BLaER1 treated with 17β-estradiol and CSF1 and Interleukin-3, amounts not matched to agents 10 nM and 100 nM (cell line): ENCODE results near the gene SIPA1L3.
"Not testable (repeated sequence)": the region's sequence is repeated elsewhere in the genome, so short reads cannot be mapped to it uniquely, and the experiment has no call there.

Experiments
- H3K27ac ChIP-seq, 11 experiments: shearing (Covaris generic); formaldehyde crosslinking; 2 replicates each; pipeline ENCODE4 v1.8.1; 2022
- H3K27me3 ChIP-seq, 11 experiments: shearing (Covaris generic); formaldehyde crosslinking; 2 replicates each; pipeline ENCODE4 v1.8.1; 2022
- H3K36me3 ChIP-seq, 11 experiments: shearing (Covaris generic); formaldehyde crosslinking; 2 replicates each; pipeline ENCODE4 v1.8.1; 2022
- H3K4me1 ChIP-seq, 10 experiments: shearing (Covaris generic); formaldehyde crosslinking; 2 replicates each; pipeline ENCODE4 v1.8.1; 2022
- H3K4me2 ChIP-seq, 11 experiments: shearing (Covaris generic); formaldehyde crosslinking; 2 replicates each; pipeline ENCODE4 v1.8.1; 2022
- H3K4me3 ChIP-seq, 10 experiments: shearing (Covaris generic); formaldehyde crosslinking; 2 replicates each; pipeline ENCODE4 v1.8.1; 2022
- H3K9ac ChIP-seq, 11 experiments: shearing (Covaris generic); formaldehyde crosslinking; 2 replicates each; pipeline ENCODE4 v1.8.1; 2022
- H3K9me3 ChIP-seq, 11 experiments: shearing (Covaris generic); formaldehyde crosslinking; replicated peaks in 1 of 11; 2 replicates each; pipeline ENCODE4 v1.8.1; 2022
- H4K20me1 ChIP-seq, 11 experiments: shearing (Covaris generic); formaldehyde crosslinking; 2 replicates each; pipeline ENCODE4 v1.8.1; 2022
- Cebpa-rat ChIP-seq, 11 experiments: shearing (Covaris generic); IDR thresholded peaks; 2 replicates each; pipeline ENCODE4 v1.8.1; 2022

SIPA1L3 gene

DNA sequence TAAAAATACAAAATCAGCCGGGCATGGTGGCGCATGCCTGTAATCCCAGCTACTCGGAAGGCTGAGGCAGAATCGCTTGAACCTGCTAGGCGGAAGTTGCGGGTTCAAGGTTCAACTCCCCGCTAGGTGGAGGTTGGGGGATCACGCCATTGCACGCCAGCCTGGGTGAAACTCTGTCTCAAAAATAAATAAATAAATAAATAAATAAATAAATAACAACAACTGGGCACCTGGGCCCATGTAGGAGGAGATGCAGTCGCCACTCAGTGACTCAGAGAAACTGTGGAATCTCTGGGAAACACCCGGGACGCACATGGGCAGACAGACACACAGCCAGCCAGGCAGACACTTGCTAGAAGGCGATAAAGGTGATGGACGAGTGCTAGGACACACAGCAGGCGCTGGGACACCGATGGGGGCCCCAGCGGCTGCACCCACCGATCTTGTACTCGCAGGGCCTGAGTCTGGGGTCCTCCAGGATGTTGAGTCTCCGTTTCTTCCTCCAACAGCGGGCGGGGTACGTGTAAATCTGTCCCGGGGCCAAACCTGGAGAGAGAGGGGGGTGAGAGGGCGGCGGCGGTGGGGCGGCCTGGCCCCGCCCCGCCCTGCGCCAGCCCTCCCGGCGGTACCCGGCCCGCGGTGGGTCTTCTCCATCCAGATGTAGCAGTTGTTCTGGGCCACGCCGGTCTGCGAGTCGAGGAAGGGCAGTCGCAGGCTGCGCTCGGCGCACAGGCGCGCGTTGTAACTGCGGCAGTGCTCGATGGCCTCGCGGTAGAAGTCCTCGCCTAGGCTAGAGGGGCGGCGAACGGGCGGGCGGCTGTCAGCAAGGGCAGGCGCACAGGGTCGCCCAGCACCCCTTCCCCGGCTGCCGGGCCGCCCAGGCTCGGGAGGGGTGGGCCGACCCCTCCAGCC, 315.2 kb downstream of the SIPA1L3 start:
- no peak overlapping the region for H3K4me3 ChIP-seq
- no peak overlapping the region for H3K4me2 ChIP-seq
- no peaks in the 10 kb centered on the region for H3K9me3 ChIP-seq
- H4K20me1 ChIP-seq = peaks cover 0 to 15% (median 0%) of the 10 kb centered on the region in 11 experiments; a peak in 3 of 22 replicates
- TF ChIP-seq Cebpa-rat (IDR thresholded peaks at IDR 0.05) = no peak
- H3K4me1 ChIP-seq = peaks cover 3 to 25% (median 19%) of the 10 kb centered on the region in 10 experiments; a peak in 17 of 20 replicates
- H3K9ac ChIP-seq = no peak overlapping the region
- H3K27me3 ChIP-seq = peaks cover 0 to 15% (median 8%) of the 10 kb centered on the region in 11 experiments; a peak in 11 of 22 replicates
- peaks cover 0 to 15% (median 8%) of the 10 kb centered on the region in 11 experiments; a peak in 9 of 22 replicates for H3K36me3 ChIP-seq
- no peak overlapping the region for H3K27ac ChIP-seq

DNA sequence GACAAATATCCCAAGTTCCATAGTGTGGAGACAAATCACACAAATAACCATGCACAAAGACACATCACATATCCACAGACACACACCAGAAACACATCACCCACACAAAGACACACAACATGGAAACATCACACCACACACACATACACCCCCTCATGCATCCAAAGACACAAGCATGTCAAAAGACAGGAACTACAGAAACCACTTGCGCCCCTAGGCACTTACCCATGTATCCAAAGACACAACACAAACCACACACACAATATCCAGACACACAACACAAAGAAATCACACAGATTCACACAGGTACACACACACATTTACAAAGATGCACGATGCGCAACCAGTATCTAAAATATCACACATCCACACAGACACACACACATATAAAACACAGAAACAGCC, 316.1 kb downstream of the SIPA1L3 start:
- Histone ChIP-seq H3K27ac (no peak overlapping the region), H3K4me3 (peak overlapping the region in 7 of 10 experiments; percentile 57 to 75 (median 67); a peak in 8 of 20 replicates), H3K4me2 (peak overlapping the region in 10 of 11 experiments; percentile 75 to 96 (median 89); a peak in 20 of 22 replicates), H3K36me3 (peaks cover 0 to 13% (median 7%) of the 10 kb centered on the region in 11 experiments; a peak in 9 of 22 replicates), H3K27me3 (peaks cover 8 to 24% (median 18%) of the 10 kb centered on the region in 11 experiments; a peak in 20 of 22 replicates), H3K9me3 (no peaks in the 10 kb centered on the region), H3K4me1 (peaks cover 3 to 34% (median 28%) of the 10 kb centered on the region in 10 experiments; a peak in 17 of 20 replicates), H4K20me1 (peaks cover 0 to 22% (median 0%) of the 10 kb centered on the region in 11 experiments; a peak in 4 of 22 replicates), H3K9ac (peak overlapping the region in 5 of 11 experiments; percentile 64 to 74 (median 70); a peak in 6 of 22 replicates)
- TF ChIP-seq Cebpa-rat (IDR thresholded peaks at IDR 0.05) = no peak

DNA sequence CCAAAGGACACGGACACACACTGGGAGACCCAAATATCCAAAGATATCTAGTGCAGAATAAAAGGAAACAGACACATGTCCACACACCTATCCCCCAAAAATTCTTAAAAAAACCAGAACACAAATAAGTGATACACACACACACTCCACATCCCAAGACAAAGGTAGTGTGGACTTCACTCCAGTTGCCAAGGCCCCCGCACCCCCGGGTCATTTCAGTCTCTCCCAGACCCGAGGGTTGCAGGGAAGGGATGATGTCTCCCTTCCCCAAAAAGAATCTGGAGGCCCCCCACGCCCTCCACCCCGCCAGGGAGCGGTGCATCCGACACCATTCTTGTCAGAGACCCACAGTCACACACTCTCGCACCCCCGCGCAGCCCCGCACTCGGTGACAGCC, 316.6 kb downstream of the SIPA1L3 start:
- Histone ChIP-seq H3K36me3 (peaks cover 0 to 8% (median 2%) of the 10 kb centered on the region in 11 experiments; a peak in 5 of 22 replicates), H3K9ac (peak overlapping the region; percentile 40 to 74 (median 67); a peak in 20 of 22 replicates), H3K4me3 (peak overlapping the region; percentile 57 to 75 (median 66)), H4K20me1 (peaks cover 0 to 22% (median 0%) of the 10 kb centered on the region in 11 experiments; a peak in 4 of 22 replicates), H3K27me3 (peaks cover 10 to 26% (median 20%) of the 10 kb centered on the region in 11 experiments; a peak in 21 of 22 replicates), H3K4me2 (peak overlapping the region; percentile 75 to 98 (median 89)), H3K4me1 (peaks cover 4 to 36% (median 29%) of the 10 kb centered on the region in 10 experiments; a peak in 18 of 20 replicates), H3K27ac (peak overlapping the region in 3 of 11 experiments; percentile 16 to 32 (median 24); a peak in 2 of 22 replicates), H3K9me3 (no peaks in the 10 kb centered on the region)
- no peak for TF ChIP-seq Cebpa-rat (IDR thresholded peaks at IDR 0.05)

DNA sequence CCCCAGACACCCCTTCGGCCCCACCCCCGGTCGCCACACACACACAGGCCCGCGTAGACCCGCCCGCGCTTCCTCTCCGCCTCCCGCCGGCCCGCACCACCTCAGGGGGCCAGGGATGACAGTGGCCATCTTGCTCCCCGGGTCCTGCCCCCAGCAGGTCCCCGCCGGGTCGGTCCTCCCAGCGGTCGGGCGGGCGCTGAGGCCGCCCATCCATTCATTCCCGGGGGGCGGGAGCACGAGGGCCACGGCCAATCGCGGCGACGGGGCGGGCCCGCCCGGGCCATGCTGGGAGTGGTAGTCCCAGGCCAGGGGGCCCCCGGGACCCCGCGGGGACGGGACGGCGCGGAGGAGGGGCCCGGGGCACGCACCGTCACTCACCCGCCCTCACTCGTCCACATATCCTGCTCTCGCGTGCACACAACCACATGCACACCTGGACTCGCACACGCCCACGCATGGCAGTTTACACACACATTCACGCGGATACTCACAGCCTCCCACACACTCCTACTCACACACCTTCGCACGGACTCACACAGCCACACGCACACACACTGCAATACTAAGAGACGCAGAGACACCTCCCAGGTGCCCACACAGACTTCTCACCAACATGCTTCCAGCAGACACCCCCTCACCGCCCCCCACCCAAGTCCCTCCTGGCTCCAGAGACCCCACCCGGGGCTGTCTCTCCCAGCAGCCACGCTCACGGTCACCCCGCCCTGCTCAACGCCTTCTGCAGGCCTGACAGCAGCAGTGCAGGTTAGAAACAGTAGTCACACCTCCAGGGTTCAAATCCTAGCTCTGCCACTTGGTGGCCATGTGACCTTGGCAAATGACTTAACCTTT, 317.2 kb downstream of the SIPA1L3 start, which contains the start of gene DPF1:
TSS of gene DPF1 (minus strand) at position 209 of the 849 bp plus-strand sequence. CDS start at position 129, 80 bp downstream.
- H3K4me3 ChIP-seq = peak within 1 kb of the TSS; percentile 57 to 75 (median 66)
- peaks cover 0 to 22% (median 0%) of the 10 kb centered on the region in 11 experiments; a peak in 4 of 22 replicates for H4K20me1 ChIP-seq
- H3K9ac ChIP-seq = peak within 1 kb of the TSS; percentile 40 to 74 (median 67); a peak in 20 of 22 replicates
- no peaks in the 10 kb centered on the region for H3K9me3 ChIP-seq
- TF ChIP-seq Cebpa-rat (IDR thresholded peaks at IDR 0.05) = no peak
- peaks cover 16 to 32% (median 26%) of the 10 kb centered on the region in 11 experiments; a peak in 21 of 22 replicates for H3K27me3 ChIP-seq
- H3K27ac ChIP-seq = peak within 1 kb of the TSS in 3 of 11 experiments; percentile 16 to 32 (median 24); a peak in 2 of 22 replicates
- H3K4me2 ChIP-seq = peak within 1 kb of the TSS; percentile 75 to 98 (median 89)
- peaks cover 0 to 1% (median 0%) of the 10 kb centered on the region in 11 experiments; a peak in 1 of 22 replicates for H3K36me3 ChIP-seq
- peaks cover 10 to 41% (median 35%) of the 10 kb centered on the region in 10 experiments; a peak in 18 of 20 replicates for H3K4me1 ChIP-seq

DNA sequence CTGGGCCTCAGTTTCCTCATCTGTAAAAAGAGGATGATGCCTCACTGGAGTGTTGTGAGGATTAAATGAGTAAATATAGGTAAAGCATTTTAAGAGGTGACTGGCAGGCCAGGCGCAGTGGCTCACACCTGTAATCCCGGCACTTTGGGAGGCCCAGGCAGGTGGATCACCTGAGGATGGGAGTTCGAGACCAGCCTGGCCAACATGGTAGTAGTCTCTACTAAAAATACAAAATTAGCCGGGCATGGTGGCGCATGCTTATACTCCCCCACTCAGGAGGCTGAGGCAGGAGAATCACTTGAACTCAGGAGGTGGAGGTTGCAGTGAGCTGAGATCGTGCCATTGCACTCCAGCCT, 317.8 kb downstream of the SIPA1L3 start:
- not testable (repeated sequence) for H3K27ac ChIP-seq, H3K36me3 ChIP-seq, H3K9ac ChIP-seq, H3K9me3 ChIP-seq, H3K4me3 ChIP-seq
- H3K4me1 ChIP-seq = peaks cover 11 to 41% (median 35%) of the 10 kb centered on the region in 10 experiments; a peak in 18 of 20 replicates
- peaks cover 0 to 22% (median 0%) of the 10 kb centered on the region in 11 experiments; a peak in 5 of 22 replicates for H4K20me1 ChIP-seq
- H3K27me3 ChIP-seq = peaks cover 16 to 33% (median 26%) of the 10 kb centered on the region in 11 experiments; a peak in 21 of 22 replicates
- peak overlapping the region in 4 of 11 experiments; percentile 75 to 95 (median 86); a peak in 6 of 22 replicates for H3K4me2 ChIP-seq

DNA sequence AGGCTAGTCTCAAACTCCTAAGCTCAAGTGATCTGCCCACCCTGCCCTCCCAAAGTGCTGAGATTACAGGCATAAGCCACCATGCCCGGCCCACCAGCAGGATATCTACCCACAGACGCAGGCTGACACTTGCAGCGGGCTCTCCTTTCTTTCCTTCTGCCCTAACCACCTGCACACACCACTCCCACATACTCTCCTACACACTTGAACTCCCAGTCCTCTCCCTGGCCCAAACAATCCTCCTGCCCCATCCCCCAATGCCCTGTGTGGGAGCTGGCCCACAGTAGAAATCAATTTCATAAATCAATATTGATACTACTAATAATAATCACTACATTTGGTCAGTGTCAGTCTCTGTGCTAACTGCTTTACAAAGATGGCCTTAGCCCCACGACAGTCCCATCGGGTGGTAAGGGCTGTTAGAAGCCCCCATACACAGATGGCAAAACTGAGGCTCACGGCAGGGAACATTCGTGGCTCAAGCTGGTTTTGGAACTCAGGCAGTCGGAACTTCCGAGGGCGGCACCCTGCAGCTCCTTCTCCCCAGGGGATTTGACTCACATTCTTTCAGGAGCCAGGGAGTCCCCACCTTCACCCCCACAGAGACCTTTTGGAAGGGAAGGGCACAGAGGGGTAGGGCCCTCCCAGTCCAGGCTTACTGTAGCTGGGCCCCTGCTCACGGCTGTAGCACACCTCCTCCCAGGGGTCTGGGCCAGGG, 320.4 kb downstream of the SIPA1L3 start:
- Histone ChIP-seq H3K4me3 (peak overlapping the region in 4 of 10 experiments; percentile 16 to 19 (median 16); a peak in 2 of 20 replicates), H3K4me1 (peaks cover 11 to 41% (median 35%) of the 10 kb centered on the region in 10 experiments; a peak in 18 of 20 replicates), H3K36me3 (no peaks in the 10 kb centered on the region), H4K20me1 (peaks cover 0 to 17% (median 4%) of the 10 kb centered on the region in 11 experiments; a peak in 5 of 22 replicates), H3K9me3 (no peaks in the 10 kb centered on the region), H3K4me2 (peak overlapping the region in 10 of 11 experiments; percentile 23 to 100 (median 70); a peak in 20 of 22 replicates), H3K9ac (peak overlapping the region in 1 of 11 experiments; percentile 24; a peak in 1 of 22 replicates), H3K27me3 (peaks cover 28 to 56% (median 46%) of the 10 kb centered on the region in 11 experiments), H3K27ac (no peak overlapping the region)
- TF ChIP-seq Cebpa-rat (IDR thresholded peaks at IDR 0.05) = no peak

DNA sequence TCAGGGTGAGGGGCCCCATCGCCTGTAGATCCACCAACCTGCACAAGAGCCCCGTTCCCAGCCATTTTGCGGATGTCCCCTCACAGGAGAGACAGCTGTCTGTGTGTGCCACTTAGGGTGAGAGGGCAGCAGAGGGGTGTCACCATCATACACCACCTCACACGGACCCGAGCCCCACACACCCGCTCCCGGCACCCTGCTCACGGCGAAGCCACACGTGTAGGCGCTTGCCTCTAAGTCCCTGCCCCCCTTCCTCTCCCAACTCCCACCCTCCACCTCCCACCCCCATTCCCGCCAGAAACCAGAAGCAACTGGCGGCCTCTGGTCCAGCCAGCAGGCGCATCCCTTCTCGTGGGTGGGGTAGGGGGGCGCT, 321.0 kb downstream of the SIPA1L3 start:
- peak overlapping the region in 1 of 11 experiments; percentile 24; a peak in 1 of 22 replicates for H3K9ac ChIP-seq
- H3K4me1 ChIP-seq = peaks cover 11 to 41% (median 35%) of the 10 kb centered on the region in 10 experiments; a peak in 18 of 20 replicates
- H3K4me2 ChIP-seq = peak overlapping the region in 10 of 11 experiments; percentile 23 to 100 (median 70); a peak in 20 of 22 replicates
- H3K27ac ChIP-seq = no peak overlapping the region
- no peaks in the 10 kb centered on the region for H3K36me3 ChIP-seq
- peaks cover 28 to 53% (median 41%) of the 10 kb centered on the region in 11 experiments for H3K27me3 ChIP-seq
- peaks cover 0 to 16% (median 4%) of the 10 kb centered on the region in 11 experiments; a peak in 5 of 22 replicates for H4K20me1 ChIP-seq
- no peak for TF ChIP-seq Cebpa-rat (IDR thresholded peaks at IDR 0.05)
- H3K9me3 ChIP-seq = no peaks in the 10 kb centered on the region
- peak overlapping the region in 4 of 10 experiments; percentile 16 to 19 (median 16); a peak in 3 of 20 replicates for H3K4me3 ChIP-seq
